ENCODE measurements around the gene PPP1R3D.
"Not testable (repeated sequence)": the region's sequence is repeated elsewhere in the genome, so short reads cannot be mapped to it uniquely, and the experiment has no call there.

The PPP1R3D gene

GRCh38 chr20:59912609-59913008 lies 27.5 kb downstream of the PPP1R3D start:
- no peak for DNase-seq

GRCh38 chr20:59911041-59911440 lies 29.1 kb downstream of the PPP1R3D start:
- no peak for DNase-seq

GRCh38 chr20:59908855-59909254 lies 31.2 kb downstream of the PPP1R3D start:
- DNase-seq, result no peak

GRCh38 chr20:59903621-59904020 lies 36.5 kb downstream of the PPP1R3D start:
- no peak for DNase-seq

- no peak for DNase-seq
Observed at GRCh38 chr20:59902470-59902869, 37.6 kb downstream of the PPP1R3D start.

GRCh38 chr20:59895908-59896307 lies 44.2 kb downstream of the PPP1R3D start:
- no peak for DNase-seq

GRCh38 chr20:59891581-59891980 lies 48.5 kb downstream of the PPP1R3D start:
- no peak for DNase-seq

GRCh38 chr20:59890035-59890434 lies 50.1 kb downstream of the PPP1R3D start:
- not testable (repeated sequence) for DNase-seq

DNA sequence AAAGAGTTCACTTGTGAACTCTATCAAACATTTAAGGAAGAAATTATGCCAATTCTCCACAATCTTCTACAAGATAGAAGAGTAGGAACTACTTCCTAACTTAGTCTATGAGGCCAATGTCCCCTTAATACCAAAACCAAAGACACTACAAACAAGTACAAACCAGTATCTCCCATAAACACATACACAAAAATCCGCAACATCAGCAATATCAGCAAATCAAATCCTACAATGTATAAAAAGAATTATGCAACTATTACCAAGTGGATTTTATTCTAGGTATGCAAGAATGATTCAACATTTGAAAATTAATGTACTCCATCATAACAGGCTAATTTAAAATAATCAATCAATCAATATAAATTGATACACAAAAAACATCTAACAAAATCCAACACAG lies 52.1 kb downstream of the PPP1R3D start:
- no peak for DNase-seq
